ENCODE measurements around the gene NR1H4. TPM values are rescaled to one million over a fixed set of nuclear protein-coding genes. Genes with fewer than 3 reads are reported as not detected.
"Not testable (repeated sequence)": the region's sequence is repeated elsewhere in the genome, so short reads cannot be mapped to it uniquely, and the experiment has no call there.

Gene NR1H4
- total RNA-seq, 2 experiments from 2014 or later: not detected

GRCh38 chr12:100498141-100498540 is 24.5 kb downstream of the NR1H4 start:
- ChIA-PET POLR2A (no interaction called here), CTCF (interaction anchor here (0.6 kb wide), 1 partner anchor 70 kb away, joined by 3 read pairs; no protein-coding TSS in a partner anchor)
- H3K4me1 Mint-ChIP-seq (ENCODE audit: low read depth): no peaks in the 10 kb centered on the region
- H3K36me3 Mint-ChIP-seq: no peaks in the 10 kb centered on the region
- DNase-seq: no peak
- H3K9me3 Mint-ChIP-seq: no peaks in the 10 kb centered on the region
- H3K27ac Mint-ChIP-seq: no peak overlapping the region
- H3K4me3 Mint-ChIP-seq: no peak overlapping the region
- H3K27me3 Mint-ChIP-seq: no peaks in the 10 kb centered on the region
- intact Hi-C loops (cut with micrococcal nuclease): no loop called here

DNA sequence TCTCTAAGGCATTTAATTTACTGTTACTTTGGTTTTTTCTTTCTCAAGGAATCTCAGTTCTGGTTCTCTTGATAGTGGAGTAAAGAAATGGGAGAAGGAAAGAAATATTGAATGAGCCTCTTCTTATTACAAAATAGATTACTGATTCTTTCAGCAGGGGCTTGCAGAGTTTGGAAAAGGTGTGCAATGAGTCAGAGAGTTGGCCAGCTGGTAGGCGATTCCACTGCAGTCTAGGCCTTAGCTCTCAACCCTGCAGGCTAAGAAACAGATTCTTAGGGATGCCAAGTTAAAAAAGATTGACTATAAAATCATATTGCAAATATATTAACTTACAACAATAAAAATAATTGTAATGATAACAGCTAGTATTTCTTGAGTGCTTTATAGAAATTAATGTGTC is 25.8 kb downstream of the NR1H4 start:
- H3K4me1 Mint-ChIP-seq (ENCODE audit: low read depth): no peaks in the 10 kb centered on the region
- ChIA-PET CTCF (no interaction called here), POLR2A (no interaction called here)
- no peaks in the 10 kb centered on the region for H3K27me3 Mint-ChIP-seq
- DNase-seq: no peak
- H3K4me3 Mint-ChIP-seq: no peak overlapping the region
- H3K36me3 Mint-ChIP-seq: no peaks in the 10 kb centered on the region
- no peak overlapping the region for H3K27ac Mint-ChIP-seq
- intact Hi-C loops (cut with micrococcal nuclease): no loop called here
- H3K9me3 Mint-ChIP-seq: no peaks in the 10 kb centered on the region

DNA sequence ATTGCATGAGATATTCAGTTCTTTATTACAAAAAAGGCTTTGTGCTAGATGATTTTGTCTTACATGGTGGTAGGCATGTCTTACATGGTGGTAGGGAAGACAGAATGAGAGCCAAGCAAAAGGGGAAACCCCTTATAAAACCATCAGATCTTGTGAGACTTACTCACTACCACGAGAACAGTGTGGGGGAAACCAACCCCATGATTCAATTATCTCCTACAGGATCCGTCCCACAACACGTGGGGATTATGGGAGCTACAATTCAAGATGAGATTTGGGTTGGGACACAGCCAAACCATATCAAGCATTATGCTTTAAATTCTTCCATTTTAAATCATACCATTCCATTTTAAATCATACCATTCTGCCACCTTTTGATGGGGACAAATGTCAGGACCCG is 29.1 kb downstream of the NR1H4 start:
- H3K27ac Mint-ChIP-seq; H3K4me3 Mint-ChIP-seq; POLR2A ChIA-PET; DNase-seq; H3K27me3 Mint-ChIP-seq; H3K36me3 Mint-ChIP-seq; H3K4me1 Mint-ChIP-seq (ENCODE audit: low read depth); intact Hi-C loops (cut with micrococcal nuclease); CTCF ChIA-PET; H3K9me3 Mint-ChIP-seq: not testable (repeated sequence)

- Mint-ChIP-seq H3K4me1 (ENCODE audit: low read depth) (no peaks in the 10 kb centered on the region), H3K4me3 (no peak overlapping the region), H3K27me3 (peaks cover 4% of the 10 kb centered on the region), H3K9me3 (no peaks in the 10 kb centered on the region), H3K27ac (no peak overlapping the region), H3K36me3 (no peaks in the 10 kb centered on the region)
- intact Hi-C loops (cut with micrococcal nuclease): no loop called here
- DNase-seq: no peak
- POLR2A ChIA-PET: no interaction called here
- CTCF ChIA-PET: no interaction called here
Observed at GRCh38 chr12:100503228-100503628, 29.6 kb downstream of the NR1H4 start.

DNA sequence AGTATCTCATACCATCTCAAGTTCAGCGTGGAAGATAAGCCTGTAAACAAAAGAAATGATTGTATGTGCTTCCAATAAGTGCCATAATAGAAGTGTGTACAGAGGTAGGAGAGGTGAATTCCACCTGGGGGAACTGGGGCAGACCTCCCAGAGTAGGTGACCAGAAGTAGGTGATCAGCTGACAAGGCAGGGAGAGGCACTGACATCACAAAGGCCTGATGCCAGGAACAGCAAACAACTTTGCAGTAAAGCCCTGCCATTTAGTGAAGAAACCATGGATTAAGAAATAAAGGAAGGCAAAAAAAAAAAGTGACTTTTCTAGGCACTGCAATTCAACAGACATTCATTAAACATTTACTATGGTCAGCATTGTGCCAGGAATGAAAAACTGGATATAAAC is 31.1 kb downstream of the NR1H4 start:
- no peak overlapping the region for H3K4me3 Mint-ChIP-seq
- no peaks in the 10 kb centered on the region for H3K36me3 Mint-ChIP-seq
- no peak for DNase-seq
- no peaks in the 10 kb centered on the region for H3K4me1 Mint-ChIP-seq (ENCODE audit: low read depth)
- H3K9me3 Mint-ChIP-seq: no peaks in the 10 kb centered on the region
- ChIA-PET CTCF (no interaction called here), POLR2A (no interaction called here)
- no peak overlapping the region for H3K27ac Mint-ChIP-seq
- intact Hi-C loops (cut with micrococcal nuclease): no loop called here
- H3K27me3 Mint-ChIP-seq: peaks cover 4% of the 10 kb centered on the region

GRCh38 chr12:100508751-100509150 is 35.1 kb downstream of the NR1H4 start:
- H3K27ac Mint-ChIP-seq: no peak overlapping the region
- CTCF ChIA-PET: no interaction called here
- peaks cover 6% of the 10 kb centered on the region for H3K27me3 Mint-ChIP-seq
- no peak for DNase-seq
- POLR2A ChIA-PET: no interaction called here
- no peak overlapping the region for H3K4me3 Mint-ChIP-seq
- H3K4me1 Mint-ChIP-seq (ENCODE audit: low read depth): no peaks in the 10 kb centered on the region
- no peaks in the 10 kb centered on the region for H3K9me3 Mint-ChIP-seq
- intact Hi-C loops (cut with micrococcal nuclease): no loop called here
- no peaks in the 10 kb centered on the region for H3K36me3 Mint-ChIP-seq

GRCh38 chr12:100512692-100513091 is 39.0 kb downstream of the NR1H4 start:
- intact Hi-C loops (cut with micrococcal nuclease): no loop called here
- H3K27ac Mint-ChIP-seq: no peak overlapping the region
- ChIA-PET CTCF (no interaction called here), POLR2A (no interaction called here)
- H3K4me1 Mint-ChIP-seq (ENCODE audit: low read depth): no peaks in the 10 kb centered on the region
- H3K36me3 Mint-ChIP-seq: no peaks in the 10 kb centered on the region
- peaks cover 5% of the 10 kb centered on the region for H3K9me3 Mint-ChIP-seq
- H3K4me3 Mint-ChIP-seq: no peak overlapping the region
- H3K27me3 Mint-ChIP-seq: peaks cover 7% of the 10 kb centered on the region
- DNase-seq: no peak

DNA sequence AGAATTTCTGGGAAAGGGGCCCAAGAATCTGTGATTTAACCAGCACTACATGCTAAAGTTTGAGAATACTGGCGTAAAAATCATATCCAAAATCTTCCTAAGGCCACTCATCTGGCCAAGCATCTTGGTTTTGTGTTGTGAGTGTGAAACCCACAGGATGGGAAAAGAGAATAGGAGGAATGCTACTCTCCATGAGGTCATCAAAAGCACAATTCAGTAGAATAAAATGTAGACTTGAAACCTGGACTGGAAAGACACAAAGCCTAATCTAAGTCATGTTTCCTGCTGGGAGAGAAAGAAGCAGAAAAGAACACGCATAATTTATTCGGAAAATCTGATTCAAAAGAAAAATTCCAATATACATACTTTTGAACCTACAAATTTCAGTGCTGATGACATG is 42.3 kb downstream of the NR1H4 start:
- H3K4me1 Mint-ChIP-seq (ENCODE audit: low read depth): no peaks in the 10 kb centered on the region
- H3K27me3 Mint-ChIP-seq: peaks cover 9% of the 10 kb centered on the region
- H3K27ac Mint-ChIP-seq: no peak overlapping the region
- peaks cover 5% of the 10 kb centered on the region for H3K9me3 Mint-ChIP-seq
- intact Hi-C loops (cut with micrococcal nuclease): no loop called here
- ChIA-PET POLR2A (no interaction called here), CTCF (no interaction called here)
- DNase-seq: no peak
- no peaks in the 10 kb centered on the region for H3K36me3 Mint-ChIP-seq
- no peak overlapping the region for H3K4me3 Mint-ChIP-seq

DNA sequence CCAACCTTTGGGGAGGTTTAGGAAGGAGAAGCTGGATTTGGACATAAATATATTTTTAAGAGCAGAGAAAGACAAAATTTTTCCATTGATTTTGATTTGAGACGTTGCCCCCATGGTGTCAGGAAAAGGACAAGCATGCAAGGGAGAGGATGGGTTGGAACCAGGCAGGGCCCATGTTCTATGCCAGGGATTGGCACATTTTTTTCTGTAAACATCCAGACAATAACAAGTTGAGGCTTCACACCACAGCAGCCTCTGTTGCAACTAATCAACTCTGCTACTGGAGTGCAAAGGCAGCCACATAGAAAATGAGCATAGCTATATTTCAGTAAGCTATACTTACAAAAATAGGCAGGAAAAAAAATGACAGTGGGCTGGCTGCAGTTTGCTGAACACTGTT is 44.7 kb downstream of the NR1H4 start:
- Mint-ChIP-seq H3K36me3 (no peaks in the 10 kb centered on the region), H3K4me1 (ENCODE audit: low read depth) (no peaks in the 10 kb centered on the region), H3K9me3 (peaks cover 5% of the 10 kb centered on the region), H3K27me3 (peaks cover 12% of the 10 kb centered on the region), H3K4me3 (no peak overlapping the region), H3K27ac (no peak overlapping the region)
- DNase-seq: no peak
- CTCF ChIA-PET: no interaction called here
- intact Hi-C loops (cut with micrococcal nuclease): no loop called here
- POLR2A ChIA-PET: interaction anchor here (0.6 kb wide), 1 partner anchor 133 kb away, joined by 4 read pairs; no protein-coding TSS in a partner anchor

- Mint-ChIP-seq H3K9me3 (peaks cover 5% of the 10 kb centered on the region), H3K4me3 (no peak overlapping the region), H3K27ac (no peak overlapping the region), H3K4me1 (ENCODE audit: low read depth) (no peaks in the 10 kb centered on the region), H3K27me3 (peaks cover 13% of the 10 kb centered on the region), H3K36me3 (no peaks in the 10 kb centered on the region)
- CTCF ChIA-PET: interaction anchor here (0.6 kb wide), 1 partner anchor 84 kb away, joined by 3 read pairs; no protein-coding TSS in a partner anchor
- intact Hi-C loops (cut with micrococcal nuclease): no loop called here
- POLR2A ChIA-PET: no interaction called here
- DNase-seq: no peak
Observed at GRCh38 chr12:100520048-100520769, 46.5 kb downstream of the NR1H4 start.

- Mint-ChIP-seq H3K4me3 (no peak overlapping the region), H3K27ac (no peak overlapping the region), H3K4me1 (ENCODE audit: low read depth) (no peaks in the 10 kb centered on the region), H3K36me3 (no peaks in the 10 kb centered on the region), H3K27me3 (peaks cover 11% of the 10 kb centered on the region), H3K9me3 (peaks cover 4% of the 10 kb centered on the region)
- intact Hi-C loops (cut with micrococcal nuclease): no loop called here
- no peak for DNase-seq
- ChIA-PET POLR2A (interaction anchor here (0.6 kb wide), 1 partner anchor 86 kb away, joined by 3 read pairs; no protein-coding TSS in a partner anchor), CTCF (no interaction called here)
Observed at GRCh38 chr12:100521958-100522357, 48.3 kb downstream of the NR1H4 start.

DNA sequence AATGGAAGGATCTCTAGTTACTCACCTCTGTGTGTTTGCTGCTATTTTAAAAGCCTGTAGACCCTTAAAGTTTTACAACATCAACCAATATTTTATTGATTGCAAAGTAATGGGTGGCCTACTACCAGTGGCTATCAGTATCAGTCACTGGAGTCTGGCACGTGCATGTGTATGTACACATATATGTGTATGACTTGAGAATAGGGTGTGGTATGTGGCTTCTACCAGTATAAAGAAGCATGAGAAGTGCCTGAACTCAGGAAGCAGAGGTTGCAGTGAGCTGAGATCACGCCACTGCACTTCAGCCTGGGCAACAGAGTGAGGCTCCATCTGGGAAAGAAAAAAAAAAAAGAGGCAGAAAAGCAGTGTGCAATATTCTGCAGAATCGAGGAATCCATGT is 54.4 kb downstream of the NR1H4 start:
- POLR2A ChIA-PET: no interaction called here
- H3K27ac Mint-ChIP-seq: no peak overlapping the region
- no peak overlapping the region for H3K4me3 Mint-ChIP-seq
- CTCF ChIA-PET: no interaction called here
- no peaks in the 10 kb centered on the region for H3K9me3 Mint-ChIP-seq
- H3K4me1 Mint-ChIP-seq (ENCODE audit: low read depth): no peaks in the 10 kb centered on the region
- no peaks in the 10 kb centered on the region for H3K36me3 Mint-ChIP-seq
- DNase-seq: no peak
- intact Hi-C loops (cut with micrococcal nuclease): no loop called here
- peaks cover 6% of the 10 kb centered on the region for H3K27me3 Mint-ChIP-seq

- ChIA-PET POLR2A (no interaction called here), CTCF (no interaction called here)
- intact Hi-C loops (cut with micrococcal nuclease): no loop called here
- H3K27ac Mint-ChIP-seq: no peak overlapping the region
- no peak for DNase-seq
- H3K36me3 Mint-ChIP-seq: no peaks in the 10 kb centered on the region
- H3K9me3 Mint-ChIP-seq: no peaks in the 10 kb centered on the region
- peaks cover 5% of the 10 kb centered on the region for H3K27me3 Mint-ChIP-seq
- no peak overlapping the region for H3K4me3 Mint-ChIP-seq
- no peaks in the 10 kb centered on the region for H3K4me1 Mint-ChIP-seq (ENCODE audit: low read depth)
Observed at GRCh38 chr12:100528471-100529127, 54.9 kb downstream of the NR1H4 start.
